ENCODE measurements around the gene INTU. TPM values are rescaled to one million over a fixed set of nuclear protein-coding genes. Genes with fewer than 3 reads are reported as not detected.

The INTU gene
- total RNA-seq, 1 donor from 2014 or later: 18.5 TPM

DNA sequence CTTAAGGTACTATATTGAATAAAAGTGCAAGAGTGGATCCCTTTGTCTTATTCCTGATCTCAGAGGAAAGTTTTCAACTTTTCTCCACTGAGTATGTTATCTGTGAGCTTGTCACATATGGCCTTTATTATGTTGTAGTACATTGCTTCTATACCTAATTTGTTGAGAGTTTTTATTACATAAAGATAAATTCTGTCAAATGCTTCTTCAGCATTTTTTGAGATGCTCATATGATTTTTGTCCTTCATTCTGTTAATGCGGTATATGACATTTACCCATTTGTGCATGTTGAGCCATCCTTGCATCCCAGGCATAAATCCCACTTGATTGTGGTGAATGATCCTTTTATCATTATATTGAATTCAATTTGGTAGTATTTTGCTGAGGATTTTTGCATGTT, 108.5 kb downstream of the INTU start:
- Mint-ChIP-seq H3K9me3 (peaks cover 16% of the 10 kb centered on the region), H3K27ac (ENCODE audit: unreplicated experiment) (no peak overlapping the region), H3K27me3 (ENCODE audit: low read depth) (no peaks in the 10 kb centered on the region), H3K4me1 (no peaks in the 10 kb centered on the region), H3K36me3 (ENCODE audit: low read depth) (peaks cover 12% of the 10 kb centered on the region), H3K4me3 (no peak overlapping the region)
- no peak for DNase-seq (ENCODE audit: low read depth, low spot score)
- TF ChIP-seq, protein P1, sequence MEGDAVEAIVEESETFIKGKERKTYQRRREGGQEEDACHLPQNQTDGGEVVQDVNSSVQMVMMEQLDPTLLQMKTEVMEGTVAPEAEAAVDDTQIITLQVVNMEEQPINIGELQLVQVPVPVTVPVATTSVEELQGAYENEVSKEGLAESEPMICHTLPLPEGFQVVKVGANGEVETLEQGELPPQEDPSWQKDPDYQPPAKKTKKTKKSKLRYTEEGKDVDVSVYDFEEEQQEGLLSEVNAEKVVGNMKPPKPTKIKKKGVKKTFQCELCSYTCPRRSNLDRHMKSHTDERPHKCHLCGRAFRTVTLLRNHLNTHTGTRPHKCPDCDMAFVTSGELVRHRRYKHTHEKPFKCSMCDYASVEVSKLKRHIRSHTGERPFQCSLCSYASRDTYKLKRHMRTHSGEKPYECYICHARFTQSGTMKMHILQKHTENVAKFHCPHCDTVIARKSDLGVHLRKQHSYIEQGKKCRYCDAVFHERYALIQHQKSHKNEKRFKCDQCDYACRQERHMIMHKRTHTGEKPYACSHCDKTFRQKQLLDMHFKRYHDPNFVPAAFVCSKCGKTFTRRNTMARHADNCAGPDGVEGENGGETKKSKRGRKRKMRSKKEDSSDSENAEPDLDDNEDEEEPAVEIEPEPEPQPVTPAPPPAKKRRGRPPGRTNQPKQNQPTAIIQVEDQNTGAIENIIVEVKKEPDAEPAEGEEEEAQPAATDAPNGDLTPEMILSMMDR (conservative IDR thresholded peaks at IDR 0.05): no peak

DNA sequence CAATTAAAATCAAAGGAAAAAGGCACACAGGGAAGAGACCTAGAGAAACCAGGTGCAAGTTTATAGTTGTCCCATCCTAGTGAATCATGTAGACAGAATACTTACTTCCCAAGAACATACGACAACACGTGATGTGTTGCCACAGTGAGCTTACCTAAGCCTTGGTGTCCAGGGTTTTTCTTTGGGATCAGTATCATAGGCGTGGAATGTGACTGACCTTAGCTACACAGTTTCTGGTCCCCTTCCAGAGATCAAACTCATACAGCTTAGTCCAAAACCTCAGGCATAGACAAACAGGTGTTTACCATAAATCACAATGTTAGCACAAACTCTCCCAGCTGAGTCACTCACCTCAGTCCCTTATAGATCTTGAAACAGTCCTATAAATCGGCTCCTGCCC, 115.1 kb downstream of the INTU start:
- TF ChIP-seq, protein P1 (conservative IDR thresholded peaks at IDR 0.05): no peak
- Mint-ChIP-seq H3K27ac (ENCODE audit: unreplicated experiment) (no peak overlapping the region), H3K36me3 (ENCODE audit: low read depth) (peaks cover 9% of the 10 kb centered on the region), H3K4me3 (no peak overlapping the region), H3K27me3 (ENCODE audit: low read depth) (no peaks in the 10 kb centered on the region), H3K9me3 (peaks cover 9% of the 10 kb centered on the region), H3K4me1 (no peaks in the 10 kb centered on the region)
- DNase-seq (ENCODE audit: low read depth, low spot score): no peak

DNA sequence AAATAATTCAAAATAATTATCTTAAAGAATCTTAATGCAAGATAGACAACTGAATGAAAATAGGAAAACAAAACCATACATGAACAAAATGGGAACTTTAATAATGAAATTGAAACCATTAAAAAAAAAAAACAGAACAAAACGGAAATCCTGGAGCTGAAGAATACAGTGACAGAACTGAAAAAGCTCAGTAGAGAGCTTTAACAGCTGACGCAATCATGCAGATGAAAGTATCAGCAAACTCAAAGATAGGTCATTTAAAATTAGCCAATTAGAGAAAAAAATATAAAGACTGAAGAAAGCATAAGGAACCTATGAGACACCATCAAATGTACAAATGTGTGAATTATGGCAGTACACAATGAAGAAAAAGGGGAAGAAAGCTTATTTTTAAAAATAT, 116.2 kb downstream of the INTU start:
- Mint-ChIP-seq H3K27ac (ENCODE audit: unreplicated experiment) (no peak overlapping the region), H3K9me3 (peaks cover 9% of the 10 kb centered on the region), H3K36me3 (ENCODE audit: low read depth) (peaks cover 9% of the 10 kb centered on the region), H3K27me3 (ENCODE audit: low read depth) (no peaks in the 10 kb centered on the region), H3K4me1 (no peaks in the 10 kb centered on the region), H3K4me3 (no peak overlapping the region)
- TF ChIP-seq, protein P1 (conservative IDR thresholded peaks at IDR 0.05): no peak
- no peak for DNase-seq (ENCODE audit: low read depth, low spot score)

DNA sequence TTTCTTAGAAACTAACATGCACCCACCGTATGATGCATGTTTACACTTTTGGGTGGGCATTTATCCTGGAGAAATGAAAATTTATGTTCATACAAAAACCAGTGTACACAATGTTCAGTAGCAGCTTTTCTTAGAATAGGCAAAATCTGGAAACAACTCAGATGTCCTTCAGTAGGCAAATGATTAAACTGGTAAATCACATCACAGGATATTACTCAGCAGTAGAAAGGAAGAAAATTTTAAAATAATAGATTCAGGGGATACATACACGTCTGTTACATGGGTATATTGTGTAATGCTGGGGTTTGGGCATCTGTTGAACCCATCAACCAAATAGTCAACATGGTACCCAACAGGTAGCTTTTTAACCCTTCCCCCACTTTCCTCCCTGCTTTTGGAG, 124.1 kb downstream of the INTU start:
- Mint-ChIP-seq H3K4me3 (no peak overlapping the region), H3K27me3 (ENCODE audit: low read depth) (no peaks in the 10 kb centered on the region), H3K36me3 (ENCODE audit: low read depth) (peaks cover 3% of the 10 kb centered on the region), H3K27ac (ENCODE audit: unreplicated experiment) (no peak overlapping the region), H3K4me1 (no peaks in the 10 kb centered on the region), H3K9me3 (peaks cover 6% of the 10 kb centered on the region)
- TF ChIP-seq, protein P1 (conservative IDR thresholded peaks at IDR 0.05): no peak
- DNase-seq (ENCODE audit: low read depth, low spot score): no peak

DNA sequence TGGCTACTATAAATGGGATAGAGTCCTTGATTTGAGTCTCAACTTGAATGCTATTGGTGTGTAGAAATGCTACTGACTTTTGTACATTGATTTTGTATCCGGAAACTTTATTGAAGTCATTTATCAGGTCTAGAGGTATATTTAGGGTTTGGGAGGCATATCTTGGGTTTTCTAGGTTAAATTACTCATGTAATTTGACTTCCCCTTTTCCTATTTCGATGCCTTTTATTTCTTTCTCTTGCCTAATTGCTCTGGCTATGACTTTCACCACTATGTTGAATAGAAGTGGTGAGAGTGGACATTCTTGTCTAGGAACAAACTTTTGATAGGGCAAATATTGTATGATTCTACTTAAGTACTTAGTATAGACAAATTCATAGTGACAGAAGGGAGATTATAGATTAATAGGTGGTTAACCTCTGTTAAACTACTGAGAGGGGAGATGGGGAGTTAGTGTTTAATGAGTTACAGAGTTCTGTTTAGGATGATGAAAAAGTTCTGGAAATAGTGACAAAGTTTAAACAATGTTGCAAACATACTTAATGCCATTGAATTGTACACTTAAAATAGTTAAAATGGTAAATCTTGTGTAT, 126.6 kb downstream of the INTU start:
- DNase-seq (ENCODE audit: low read depth, low spot score): no peak
- Mint-ChIP-seq H3K36me3 (ENCODE audit: low read depth) (peaks cover 3% of the 10 kb centered on the region), H3K9me3 (peaks cover 6% of the 10 kb centered on the region), H3K4me3 (no peak overlapping the region), H3K27me3 (ENCODE audit: low read depth) (no peaks in the 10 kb centered on the region), H3K27ac (ENCODE audit: unreplicated experiment) (no peak overlapping the region), H3K4me1 (no peaks in the 10 kb centered on the region)
- TF ChIP-seq, protein P1 (conservative IDR thresholded peaks at IDR 0.05): no peak

Data from neural crest cell (in vitro differentiated cells).